ENCODE data around the gene RABGAP1L.
"Not testable (repeated sequence)": the region's sequence is repeated elsewhere in the genome, so short reads cannot be mapped to it uniquely, and the experiment has no call there.

Gene RABGAP1L

DNA sequence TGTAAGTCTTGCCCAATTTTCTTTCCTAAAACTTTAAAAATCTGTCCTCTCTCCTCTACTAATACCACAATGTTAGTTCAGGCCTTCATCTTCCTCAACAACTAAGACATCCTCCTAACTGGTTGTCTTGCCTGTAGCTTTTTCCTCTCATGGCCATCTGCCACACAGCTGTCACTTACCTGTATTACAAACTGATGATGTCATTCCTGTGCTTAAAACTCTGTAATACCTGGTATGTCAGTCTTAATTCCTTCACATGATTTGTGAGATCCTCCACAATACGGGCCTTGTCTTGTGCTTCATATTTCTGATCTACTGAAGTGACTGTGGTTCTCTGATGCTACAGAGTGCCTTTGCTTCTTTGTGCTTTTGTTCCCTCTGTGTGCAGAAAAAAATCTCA, 854.1 kb downstream of the RABGAP1L start:
- DNase-seq (ENCODE audit: low spot score) (no peak), FAIRE-seq (no peak)

DNA sequence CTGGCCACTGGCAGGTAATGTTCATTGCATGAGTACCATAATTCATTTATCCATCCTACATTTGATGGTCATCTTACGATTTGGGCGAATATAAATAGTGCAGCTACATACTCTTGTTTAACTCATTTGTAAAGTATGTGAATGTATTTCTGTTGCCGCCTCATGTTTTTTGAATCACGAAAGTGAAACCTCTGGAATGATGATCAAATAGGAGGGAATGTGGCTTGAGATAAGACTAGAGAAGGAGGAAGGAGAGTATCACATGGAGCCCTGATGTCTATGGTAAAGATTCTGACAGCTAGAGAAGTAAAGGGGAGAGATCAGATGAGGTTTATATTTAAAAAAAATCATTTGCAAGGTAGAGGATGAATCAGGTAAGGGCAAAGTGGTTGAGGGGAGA, 855.9 kb downstream of the RABGAP1L start:
- no peak for DNase-seq (ENCODE audit: low spot score)
- no peak for FAIRE-seq

DNA sequence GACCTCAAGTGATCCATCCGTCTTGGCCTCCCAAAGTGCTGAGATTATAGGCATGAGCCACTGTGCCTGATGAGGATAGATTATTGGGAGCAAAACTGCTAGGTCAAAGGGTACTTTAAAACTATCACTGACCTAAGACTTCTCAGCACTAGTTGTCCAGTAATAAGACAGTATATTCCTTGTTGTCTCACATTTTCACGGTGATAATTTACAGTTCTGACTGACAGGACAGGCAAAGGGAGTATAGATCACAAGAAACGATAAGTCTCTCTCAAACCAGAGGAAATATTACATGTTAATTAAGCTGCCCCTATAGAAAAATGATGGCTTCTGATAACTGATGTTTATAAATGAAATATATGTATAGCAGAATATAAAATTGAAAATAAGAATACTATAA, 860.2 kb downstream of the RABGAP1L start:
- DNase-seq (ENCODE audit: low spot score), result no peak
- FAIRE-seq, result no peak

DNA sequence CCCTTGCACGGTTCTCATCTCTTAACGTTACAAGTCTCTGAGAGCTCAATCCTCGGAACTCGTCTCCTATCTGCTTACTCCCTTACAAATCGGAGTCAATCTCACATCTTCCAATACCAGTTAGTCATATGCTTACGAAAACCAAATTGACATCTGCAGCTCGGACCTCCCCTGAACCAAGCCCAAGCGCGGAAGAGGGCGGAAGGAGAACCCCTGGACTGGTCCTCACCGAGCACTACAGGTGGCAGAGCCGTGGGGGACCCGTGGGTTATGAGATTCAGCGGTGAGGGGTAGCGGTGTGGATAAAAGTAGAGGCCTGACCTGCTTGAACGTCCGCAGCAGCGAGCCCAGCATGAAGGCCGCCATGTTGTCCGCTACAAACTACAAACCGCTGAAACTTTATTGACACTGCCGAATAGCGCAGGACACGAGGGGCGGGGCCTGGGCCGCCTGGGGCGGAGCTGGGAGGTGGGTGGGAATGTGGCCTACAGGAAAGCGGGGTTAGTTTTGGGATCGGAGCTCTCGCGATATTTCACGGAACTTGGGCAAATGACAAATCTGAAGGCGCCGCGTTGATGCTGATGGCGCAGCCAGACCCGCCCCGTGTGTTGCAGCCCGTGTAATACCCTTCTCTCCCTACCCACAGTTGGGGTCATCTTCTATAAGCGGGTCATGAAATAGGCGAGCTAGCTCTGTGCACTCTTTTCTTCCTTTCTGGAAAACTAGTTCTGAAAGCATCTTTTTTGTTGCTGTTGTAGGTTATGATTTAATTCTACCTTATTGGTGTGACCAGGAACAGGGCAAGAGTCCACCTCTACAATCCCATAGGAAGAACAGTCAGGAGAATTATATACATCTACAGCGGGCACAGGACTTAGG, 864.0 kb downstream of the RABGAP1L start, which contains the start of gene MRPS14:
Gene MRPS14, minus strand, starts transcription at position 383 of the 879 bp plus-strand sequence. Its CDS starts 17 bp downstream, at position 366.
- FAIRE-seq, result peak; percentile 92
- DNase-seq (ENCODE audit: low spot score), result peak; percentile 93

DNA sequence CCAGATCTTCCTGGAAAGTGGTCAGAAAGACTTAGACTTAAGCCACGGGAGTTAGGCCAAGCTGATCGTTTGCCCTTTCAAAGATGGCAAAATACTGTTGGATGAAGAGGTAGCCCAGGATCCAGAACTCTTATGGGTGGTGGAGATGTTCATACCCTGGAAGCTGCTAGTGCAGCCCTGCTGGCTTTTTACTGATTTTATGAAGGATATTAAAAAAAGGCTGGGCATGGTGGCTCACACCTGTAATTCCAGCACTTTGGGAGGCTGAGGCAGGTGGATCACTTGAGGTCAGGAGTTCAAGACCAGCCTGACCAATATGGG, 864.6 kb downstream of the RABGAP1L start:
- DNase-seq (ENCODE audit: low spot score); FAIRE-seq: not testable (repeated sequence)

DNA sequence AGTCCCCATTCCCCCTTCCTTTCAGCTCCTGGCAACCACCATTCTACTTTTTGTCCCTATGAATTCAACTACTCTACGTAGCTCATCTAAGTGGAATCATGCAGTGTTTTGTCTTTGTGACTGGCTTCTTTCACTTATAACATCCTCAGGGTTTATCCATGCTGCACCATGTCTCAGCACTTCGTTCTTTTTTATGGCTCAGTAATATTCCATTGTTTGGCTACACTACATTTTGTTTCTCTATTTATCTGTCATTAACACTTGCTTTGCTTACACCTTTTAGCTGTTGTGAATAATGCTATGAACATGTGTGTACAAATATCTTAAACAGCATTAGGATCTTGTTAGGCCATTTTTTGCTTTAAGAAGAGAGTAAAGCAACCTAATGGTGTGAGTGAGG, 865.5 kb downstream of the RABGAP1L start:
- DNase-seq (ENCODE audit: low spot score), result no peak
- FAIRE-seq, result no peak

DNA sequence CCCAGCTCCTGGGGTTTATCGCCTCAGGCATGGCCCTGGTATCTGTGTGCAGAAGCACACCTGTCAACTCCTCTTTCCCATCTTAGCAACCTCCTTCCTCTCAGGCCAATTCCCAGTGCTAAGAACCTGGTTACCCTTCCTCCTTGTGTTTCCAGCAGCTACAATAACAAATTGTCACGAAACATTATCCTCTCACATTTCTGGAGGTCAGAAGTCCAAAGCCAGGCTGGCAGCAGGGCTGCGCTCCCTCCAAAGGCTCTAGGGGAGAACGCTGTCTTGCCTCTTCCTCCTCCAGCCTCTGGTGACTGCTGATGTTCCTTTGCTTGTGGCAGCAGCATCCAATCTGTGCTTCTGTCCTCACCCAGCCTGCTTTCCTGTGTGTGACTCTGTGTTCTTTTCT, 874.6 kb downstream of the RABGAP1L start:
- DNase-seq (ENCODE audit: low spot score) (no peak), FAIRE-seq (no peak)

DNA sequence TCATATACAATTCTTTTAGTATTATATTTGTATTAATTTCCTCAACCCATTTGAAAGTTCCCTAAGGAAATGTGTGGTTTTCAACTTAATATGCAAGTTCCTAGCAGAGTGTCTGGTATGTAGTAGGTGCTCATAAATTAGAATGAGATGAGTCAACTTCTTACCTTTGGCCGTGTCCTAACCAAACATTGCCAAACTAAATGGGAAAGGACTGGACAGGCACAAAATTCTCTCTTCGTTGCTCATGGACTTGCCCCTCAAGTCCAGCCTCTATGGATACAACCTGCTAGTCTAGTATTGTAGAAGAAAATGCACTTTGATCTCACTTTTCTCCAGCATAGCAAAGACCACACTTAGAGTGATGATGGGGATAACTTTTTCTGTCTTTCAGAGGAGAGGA, 875.5 kb downstream of the RABGAP1L start:
- no peak for FAIRE-seq
- no peak for DNase-seq (ENCODE audit: low spot score)

DNA sequence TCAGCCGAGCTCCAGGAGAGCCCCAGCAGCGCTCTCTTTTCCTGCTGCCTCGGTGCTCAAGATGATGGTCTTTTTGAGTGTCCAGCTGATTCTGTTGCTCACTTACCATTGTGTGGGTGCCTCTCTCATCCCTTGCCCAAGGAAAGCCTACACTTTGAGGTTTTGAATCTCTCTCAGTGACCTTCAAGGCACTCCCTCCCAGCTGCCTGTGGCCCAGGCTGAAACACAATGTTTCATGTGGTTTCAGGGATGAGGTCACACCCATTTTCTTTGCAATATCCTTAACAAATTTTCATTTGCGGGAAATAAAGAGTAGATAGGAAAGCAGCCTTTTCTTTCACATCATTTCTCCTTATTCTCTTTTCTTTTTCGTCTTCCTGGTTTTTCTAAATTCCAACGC, 876.5 kb downstream of the RABGAP1L start:
- FAIRE-seq (no peak), DNase-seq (ENCODE audit: low spot score) (no peak)

DNA sequence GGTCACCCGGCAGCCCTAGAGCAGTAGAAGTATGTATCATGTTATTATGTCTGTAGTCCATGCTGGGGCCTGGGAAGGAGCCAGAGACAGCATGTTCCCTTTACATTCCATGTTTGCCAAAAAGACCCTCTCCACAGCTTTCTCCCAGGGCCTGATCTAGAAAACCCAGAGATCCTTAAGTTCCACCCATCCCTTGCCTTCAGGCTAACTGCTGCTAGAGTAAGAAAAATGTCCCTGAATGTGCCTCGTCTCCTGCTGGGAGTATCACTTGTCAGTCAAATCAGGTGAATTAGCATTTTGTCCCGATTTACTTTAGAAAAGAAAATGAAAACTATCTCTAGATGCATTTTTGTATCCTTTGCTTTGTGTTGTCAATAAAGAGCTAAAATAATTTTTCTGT, 877.2 kb downstream of the RABGAP1L start:
- DNase-seq (ENCODE audit: low spot score) (no peak), FAIRE-seq (no peak)

DNA sequence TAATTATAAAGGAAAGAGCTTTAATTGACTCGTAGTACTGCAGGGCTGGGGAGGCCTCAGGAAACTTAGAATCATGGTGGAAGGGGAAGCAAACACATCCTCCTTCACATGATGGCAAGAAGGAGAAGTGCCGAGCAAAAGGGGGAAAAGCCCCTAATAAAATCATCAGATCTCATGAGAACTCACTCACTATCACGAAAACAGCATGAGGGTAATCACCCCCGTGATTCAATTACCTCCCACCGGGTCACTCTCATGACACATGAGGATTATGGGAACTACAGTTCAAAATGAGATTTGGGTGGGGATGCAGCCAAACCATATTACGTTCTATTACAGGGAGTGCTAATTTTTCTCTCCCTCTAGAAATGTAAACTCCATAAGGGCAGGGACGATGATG, 878.1 kb downstream of the RABGAP1L start:
- FAIRE-seq (no peak), DNase-seq (ENCODE audit: low spot score) (no peak)

DNA sequence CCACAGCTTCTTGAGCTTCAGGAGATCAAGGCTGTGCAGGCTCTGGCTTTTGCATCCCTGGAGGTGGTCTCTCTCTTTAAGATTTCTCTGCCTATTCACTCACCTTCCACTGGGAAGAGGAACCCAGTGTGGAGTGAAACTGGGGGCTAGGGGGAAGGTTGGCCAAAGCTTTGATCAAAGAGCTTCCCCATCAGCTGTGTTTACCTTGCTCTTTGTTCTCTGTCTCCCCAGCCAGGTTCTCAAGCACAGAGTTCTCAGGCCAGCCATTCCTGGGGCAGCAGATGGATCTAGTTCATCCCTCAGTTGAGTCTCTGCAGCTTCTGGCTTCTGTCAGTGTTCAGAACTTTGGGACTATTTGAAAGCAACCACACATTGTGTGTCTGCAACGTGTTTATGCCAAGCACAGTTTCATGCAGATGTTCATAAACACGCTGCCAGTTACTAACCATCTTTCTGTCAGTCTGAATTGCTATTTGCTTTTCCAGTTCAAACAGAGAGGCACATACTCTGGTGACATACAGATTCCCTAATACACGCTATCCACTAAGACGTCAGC, 881.1 kb downstream of the RABGAP1L start:
- no peak for DNase-seq (ENCODE audit: low spot score)
- no peak for FAIRE-seq

DNA sequence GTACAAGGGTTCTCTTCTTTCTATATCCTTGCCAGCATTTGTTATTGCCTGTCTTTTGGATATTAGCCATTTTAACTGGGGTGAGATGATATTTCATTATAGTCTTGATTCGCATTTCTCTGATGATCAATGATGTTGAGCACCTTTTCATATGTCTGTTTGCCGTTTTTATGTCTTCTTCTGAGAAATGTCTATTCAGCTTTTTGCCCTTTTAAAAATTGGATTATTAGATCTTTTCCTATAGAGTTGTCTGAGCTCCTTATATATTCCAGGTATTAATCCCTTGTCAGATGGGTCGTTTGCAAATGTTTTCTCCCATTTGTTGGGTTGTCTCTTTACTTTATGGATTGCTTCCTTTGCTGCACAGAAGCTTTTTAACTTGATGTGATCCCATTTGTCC, 883.3 kb downstream of the RABGAP1L start:
- no peak for FAIRE-seq
- DNase-seq (ENCODE audit: low spot score), result no peak

DNA sequence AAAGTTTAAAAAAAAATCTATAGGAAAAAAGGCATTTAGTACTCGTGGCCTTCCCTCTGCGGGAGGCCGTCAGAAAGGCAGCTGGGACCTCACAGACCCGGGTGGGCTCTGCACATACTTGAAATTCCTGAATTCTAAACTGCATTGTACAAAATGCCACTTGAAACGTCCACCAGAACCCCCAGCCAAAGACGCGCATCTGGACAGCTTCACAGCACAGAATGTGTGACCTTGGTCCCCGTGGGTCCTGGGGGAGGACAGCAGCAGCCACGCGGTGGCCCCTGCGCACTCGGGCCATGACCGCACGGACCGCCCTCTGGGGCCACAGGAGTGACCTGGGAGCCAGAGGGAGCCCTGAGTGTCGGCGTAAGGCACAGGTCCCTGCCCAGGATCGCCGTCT, 884.5 kb downstream of the RABGAP1L start:
- DNase-seq (ENCODE audit: low spot score) (no peak), FAIRE-seq (no peak)

DNA sequence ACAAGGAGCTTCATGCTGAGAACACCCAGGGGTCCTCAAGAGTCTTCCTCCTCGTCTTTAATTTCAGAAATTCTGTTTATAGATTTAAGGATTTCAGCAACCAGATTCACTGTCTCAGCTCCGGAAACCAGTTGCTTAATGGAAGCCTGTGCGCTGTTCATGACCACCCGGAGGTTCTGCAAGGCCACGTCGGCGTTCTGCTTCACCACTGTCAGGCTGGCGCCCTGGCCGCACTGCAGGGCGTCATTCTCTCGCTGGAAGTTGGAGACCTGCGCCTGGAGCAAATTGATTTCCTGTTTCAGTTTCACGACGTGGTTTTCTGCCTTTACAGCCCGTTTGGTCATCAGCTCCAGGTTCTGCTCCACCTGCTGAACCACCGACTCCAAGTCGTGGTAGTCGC, 885.3 kb downstream of the RABGAP1L start:
- DNase-seq (ENCODE audit: low spot score); FAIRE-seq: not testable (repeated sequence)
